HG03025 (cell line): ENCODE results near the gene FRA10AC1.

Experiments used
- ATAC-seq: cut with Tn5 transposase; IDR thresholded peaks from one replicate; pipeline ENCODE4 v1.9.1; 2021; ENCODE audit warnings: mild to moderate bottlenecking, moderate library complexity; ENCODE audit not compliant: unreplicated experiment, low FRiP score

Gene FRA10AC1

GRCh38 chr10:93630625-93631557 lies 71.5 kb downstream of the FRA10AC1 start:
- ATAC-seq: no peak

- ATAC-seq: no peak
Measured at GRCh38 chr10:93629647-93630305, 72.6 kb downstream of the FRA10AC1 start.

GRCh38 chr10:93628858-93629257 lies 73.5 kb downstream of the FRA10AC1 start:
- no peak for ATAC-seq

- no peak for ATAC-seq
Measured at GRCh38 chr10:93622942-93623341, 79.5 kb downstream of the FRA10AC1 start.

- no peak for ATAC-seq
Measured at GRCh38 chr10:93620925-93621324, 81.5 kb downstream of the FRA10AC1 start.
